Liver (tissue), 3 donors: Measurements from ENCODE around the gene CDK10.

Experiments
- ATF3 ChIP-seq: IDR thresholded peaks from 2 replicates; pipeline ENCODE4 v1.6.1; 2016; ENCODE audit warnings: antibody characterized with exemption
- CTCF ChIP-seq: fragments of 150-350 bp; IDR thresholded peaks from 2 replicates; pipeline ENCODE4 v1.5.1; 2017; ENCODE audit warnings: improper control_type of control experiment, low read depth, low read length; ENCODE audit not compliant: missing input control
- GABPA ChIP-seq, 2 donors: IDR thresholded peaks in 1 of 2; conservative IDR thresholded peaks in 1 of 2; 2 replicates each; pipeline ENCODE4 v1.6.1; 2016; ENCODE audit warnings: antibody characterized with exemption in 2 of 2, mild to moderate bottlenecking in 1 of 2, moderate library complexity in 1 of 2
- HNF4G ChIP-seq: IDR thresholded peaks from 2 replicates; pipeline ENCODE4 v1.6.1; 2016; ENCODE audit warnings: antibody characterized with exemption
- JUND ChIP-seq, 2 donors: IDR thresholded peaks; 2 replicates each; pipeline ENCODE4 v1.6.1; 2016; ENCODE audit warnings: antibody characterized with exemption in 2 of 2
- MAX ChIP-seq: IDR thresholded peaks from 2 replicates; pipeline ENCODE4 v1.6.1; 2016; ENCODE audit warnings: antibody characterized with exemption
- REST ChIP-seq: IDR thresholded peaks from 2 replicates; pipeline ENCODE4 v1.6.1; 2016; ENCODE audit warnings: antibody characterized with exemption, mild to moderate bottlenecking
- TAF1 ChIP-seq: conservative IDR thresholded peaks from 2 replicates; pipeline ENCODE4 v1.6.1; 2016; ENCODE audit warnings: antibody characterized with exemption, mild to moderate bottlenecking
- YY1 ChIP-seq: IDR thresholded peaks from 2 replicates; pipeline ENCODE4 v1.6.1; 2016; ENCODE audit warnings: antibody characterized with exemption, mild to moderate bottlenecking
- ZBTB33 ChIP-seq: IDR thresholded peaks from 2 replicates; pipeline ENCODE4 v1.6.1; 2016; ENCODE audit warnings: antibody characterized with exemption
- donor health status: healthy.
- donor health status: healthy.

- TF ChIP-seq CTCF (no peak), GABPA (IDR thresholded peaks at IDR 0.05 in 1 of 2, conservative IDR thresholded peaks at IDR 0.05 in 1 of 2) (no peak), TAF1 (no peak), HNF4G (no peak), REST (no peak), MAX (no peak), ZBTB33 (no peak), JUND (IDR thresholded peaks at IDR 0.05) (no peak), ATF3 (no peak), YY1 (no peak)
These were observed 7.7 kb downstream of the CDK10 start for GRCh38 chr16:89693931-89694783.
